ENCODE results near the gene LAMB2.
A peak's percentile ranks its signal among the peaks of the same experiment; 100 is the strongest.

Gene LAMB2

GRCh38 chr3:49120096-49120437, 12.8 kb downstream of the LAMB2 start:
- Mint-ChIP-seq H3K36me3 (ENCODE audit: low read depth) (peaks cover 46% of the 10 kb centered on the region), H3K4me1 (ENCODE audit: low read depth) (peaks cover 29% of the 10 kb centered on the region), H3K27me3 (no peaks in the 10 kb centered on the region), H3K9me3 (no peaks in the 10 kb centered on the region), H3K27ac (peak overlapping the region; percentile 93), H3K4me3 (peak overlapping the region; percentile 87)
- no peak for DNase-seq

DNA sequence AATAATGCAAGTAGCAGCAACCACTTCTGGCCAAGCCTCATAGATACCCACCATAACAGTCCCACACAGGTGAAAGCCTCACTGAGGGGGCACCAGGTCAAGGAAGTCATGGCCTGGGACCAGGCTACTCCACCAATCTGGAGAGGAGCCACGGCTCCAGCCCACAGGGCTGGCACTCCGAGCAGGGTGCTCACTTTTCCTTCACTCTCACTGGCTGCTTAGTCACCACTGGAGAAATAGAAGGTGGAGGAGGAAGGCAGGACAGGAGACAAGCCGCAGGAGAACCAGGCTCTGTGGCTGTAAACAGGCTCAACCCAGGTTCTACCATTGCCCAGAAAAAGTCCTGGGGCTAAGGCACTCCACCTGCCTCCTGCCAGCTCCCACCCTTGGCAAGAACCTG, 13.4 kb downstream of the LAMB2 start:
- H3K4me3 Mint-ChIP-seq, result peak overlapping the region; percentile 87
- H3K4me1 Mint-ChIP-seq (ENCODE audit: low read depth), result peaks cover 29% of the 10 kb centered on the region
- no peak for DNase-seq
- H3K36me3 Mint-ChIP-seq (ENCODE audit: low read depth), result peaks cover 52% of the 10 kb centered on the region
- no peaks in the 10 kb centered on the region for H3K9me3 Mint-ChIP-seq
- H3K27me3 Mint-ChIP-seq, result no peaks in the 10 kb centered on the region
- peak overlapping the region; percentile 93 for H3K27ac Mint-ChIP-seq

DNA sequence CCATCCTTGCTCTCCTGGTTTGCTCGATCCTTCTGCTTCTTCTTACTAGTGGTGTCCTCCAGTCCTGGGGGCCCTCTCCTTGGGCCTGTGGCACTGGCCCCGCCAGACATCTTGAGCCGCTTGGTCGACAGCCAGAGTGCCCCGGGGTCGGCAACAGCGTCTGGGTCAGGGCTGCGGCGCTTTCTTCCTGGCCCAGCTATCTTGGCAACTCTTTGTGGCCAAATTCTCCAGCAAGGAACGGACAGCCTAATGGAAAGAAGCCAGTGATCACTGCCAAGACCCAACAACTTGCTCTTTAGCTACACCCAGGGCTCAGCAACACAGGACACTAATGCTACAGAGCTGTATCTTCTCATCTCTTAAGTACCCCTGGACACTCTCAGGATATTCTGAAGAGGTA, 13.8 kb downstream of the LAMB2 start:
- DNase-seq, result no peak
- Mint-ChIP-seq H3K4me3 (peak overlapping the region; percentile 87), H3K27me3 (no peaks in the 10 kb centered on the region), H3K27ac (peak overlapping the region; percentile 75), H3K9me3 (no peaks in the 10 kb centered on the region), H3K36me3 (ENCODE audit: low read depth) (peaks cover 56% of the 10 kb centered on the region), H3K4me1 (ENCODE audit: low read depth) (peaks cover 29% of the 10 kb centered on the region)

GRCh38 chr3:49112262-49112661, 20.6 kb downstream of the LAMB2 start:
- Mint-ChIP-seq H3K27me3 (no peaks in the 10 kb centered on the region), H3K4me1 (ENCODE audit: low read depth) (peaks cover 1% of the 10 kb centered on the region), H3K4me3 (no peak overlapping the region), H3K27ac (no peak overlapping the region), H3K36me3 (ENCODE audit: low read depth) (peaks cover 86% of the 10 kb centered on the region), H3K9me3 (no peaks in the 10 kb centered on the region)
- DNase-seq, result no peak

GRCh38 chr3:49111347-49111746, 21.5 kb downstream of the LAMB2 start:
- Mint-ChIP-seq H3K9me3 (no peaks in the 10 kb centered on the region), H3K27ac (no peak overlapping the region), H3K4me3 (no peak overlapping the region), H3K27me3 (no peaks in the 10 kb centered on the region), H3K36me3 (ENCODE audit: low read depth) (peaks cover 86% of the 10 kb centered on the region), H3K4me1 (ENCODE audit: low read depth) (peaks cover 1% of the 10 kb centered on the region)
- DNase-seq, result no peak

GRCh38 chr3:49110780-49111179, 22.1 kb downstream of the LAMB2 start:
- peaks cover 80% of the 10 kb centered on the region for H3K36me3 Mint-ChIP-seq (ENCODE audit: low read depth)
- no peak for DNase-seq
- H3K27ac Mint-ChIP-seq, result no peak overlapping the region
- H3K4me3 Mint-ChIP-seq, result no peak overlapping the region
- no peaks in the 10 kb centered on the region for H3K9me3 Mint-ChIP-seq
- H3K27me3 Mint-ChIP-seq, result no peaks in the 10 kb centered on the region
- peaks cover 2% of the 10 kb centered on the region for H3K4me1 Mint-ChIP-seq (ENCODE audit: low read depth)

GRCh38 chr3:49108346-49108745, 24.5 kb downstream of the LAMB2 start:
- no peak overlapping the region for H3K27ac Mint-ChIP-seq
- H3K4me3 Mint-ChIP-seq, result no peak overlapping the region
- DNase-seq, result no peak
- H3K4me1 Mint-ChIP-seq (ENCODE audit: low read depth), result peaks cover 23% of the 10 kb centered on the region
- no peaks in the 10 kb centered on the region for H3K9me3 Mint-ChIP-seq
- no peaks in the 10 kb centered on the region for H3K27me3 Mint-ChIP-seq
- H3K36me3 Mint-ChIP-seq (ENCODE audit: low read depth), result peaks cover 77% of the 10 kb centered on the region

DNA sequence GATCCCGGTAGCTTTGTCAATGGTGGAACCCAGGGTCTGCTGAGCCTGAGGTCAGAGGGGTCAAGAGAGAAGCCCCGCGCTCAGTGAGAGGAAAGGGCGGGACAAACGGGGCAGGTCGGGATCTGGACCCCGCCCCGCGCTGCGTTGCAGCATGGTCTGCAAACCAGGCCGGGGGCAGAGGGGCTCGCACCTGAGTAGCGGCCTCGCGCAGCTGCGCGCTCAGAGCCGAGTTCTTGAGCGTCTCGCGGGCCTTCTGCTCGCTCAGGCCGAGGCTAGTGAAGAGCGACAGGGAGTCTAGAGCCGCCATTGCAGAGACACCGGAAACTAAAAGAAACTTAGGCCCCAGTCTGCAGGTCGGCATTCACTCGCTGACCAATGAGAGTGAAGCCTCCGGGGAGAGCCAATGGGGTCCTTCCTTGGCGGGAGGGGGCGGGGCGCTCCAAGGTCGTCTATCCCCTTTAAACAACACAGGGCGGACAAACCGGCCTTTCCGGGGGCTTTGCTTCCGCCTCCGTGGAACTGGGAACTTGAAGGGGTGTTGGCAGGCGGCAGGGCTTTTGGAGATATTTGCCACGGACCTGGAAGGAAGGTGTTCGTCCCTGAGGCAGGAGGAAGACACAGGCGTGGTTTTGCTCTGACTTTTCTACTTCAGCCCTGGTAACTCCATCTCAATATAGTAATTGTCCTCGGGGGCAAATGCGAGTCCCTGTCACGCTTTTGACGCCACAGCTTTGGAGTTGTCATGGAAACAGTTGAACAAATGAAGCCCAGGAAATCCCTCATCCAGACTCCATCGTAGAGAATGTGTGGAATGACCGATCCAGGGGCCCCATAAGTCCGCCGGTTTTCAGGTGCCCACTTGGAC, 28.2 kb downstream of the LAMB2 start, which contains the start of gene QARS1:
Gene QARS1, minus strand, starts transcription at position 331 of the 865 bp plus-strand sequence. Its CDS starts 24 bp downstream, at position 307.
- Mint-ChIP-seq H3K27me3 (no peaks in the 10 kb centered on the region), H3K27ac (peak within 1 kb of the TSS; percentile 98), H3K4me1 (ENCODE audit: low read depth) (peaks cover 33% of the 10 kb centered on the region), H3K4me3 (peak within 1 kb of the TSS; percentile 99), H3K9me3 (no peaks in the 10 kb centered on the region), H3K36me3 (ENCODE audit: low read depth) (peaks cover 80% of the 10 kb centered on the region)
- peak; percentile 89 for DNase-seq

- H3K4me1 Mint-ChIP-seq (ENCODE audit: low read depth), result peaks cover 33% of the 10 kb centered on the region
- H3K36me3 Mint-ChIP-seq (ENCODE audit: low read depth), result peaks cover 81% of the 10 kb centered on the region
- H3K27me3 Mint-ChIP-seq, result no peaks in the 10 kb centered on the region
- peak overlapping the region; percentile 98 for H3K27ac Mint-ChIP-seq
- H3K4me3 Mint-ChIP-seq, result peak overlapping the region; percentile 99
- no peak for DNase-seq
- no peaks in the 10 kb centered on the region for H3K9me3 Mint-ChIP-seq
Measured at GRCh38 chr3:49104052-49104426, 28.8 kb downstream of the LAMB2 start.

DNA sequence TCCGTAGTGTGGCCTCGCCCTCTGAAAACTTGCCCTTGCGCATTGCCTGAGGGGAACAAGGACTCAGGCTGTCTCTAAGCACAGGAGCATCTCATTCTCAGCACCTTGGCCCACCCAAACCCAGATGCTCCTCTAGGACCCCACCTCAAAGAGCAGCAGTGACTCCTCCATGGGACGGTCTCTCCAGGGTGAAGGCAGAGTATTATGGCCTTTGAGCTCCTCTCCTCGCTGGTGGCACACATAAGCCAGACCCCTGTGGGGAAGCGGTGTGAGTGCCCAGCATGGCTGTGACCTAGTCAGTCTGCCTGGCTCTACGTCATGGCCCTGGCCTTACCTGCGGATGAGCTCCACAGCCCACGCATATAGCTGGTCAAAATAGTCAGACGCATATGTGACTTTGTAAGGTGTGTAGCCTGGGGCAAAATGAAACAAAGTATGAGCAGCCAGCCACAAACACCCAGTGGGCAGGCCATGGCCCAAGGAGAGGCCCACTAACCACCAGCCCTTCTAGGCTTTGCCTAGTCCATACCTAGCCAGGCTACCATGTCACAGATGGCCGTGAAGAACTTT, 32.7 kb downstream of the LAMB2 start:
- Mint-ChIP-seq H3K27me3 (no peaks in the 10 kb centered on the region), H3K4me1 (ENCODE audit: low read depth) (peaks cover 25% of the 10 kb centered on the region), H3K27ac (no peak overlapping the region), H3K4me3 (no peak overlapping the region), H3K9me3 (no peaks in the 10 kb centered on the region), H3K36me3 (ENCODE audit: low read depth) (peaks cover 88% of the 10 kb centered on the region)
- no peak for DNase-seq

DNA sequence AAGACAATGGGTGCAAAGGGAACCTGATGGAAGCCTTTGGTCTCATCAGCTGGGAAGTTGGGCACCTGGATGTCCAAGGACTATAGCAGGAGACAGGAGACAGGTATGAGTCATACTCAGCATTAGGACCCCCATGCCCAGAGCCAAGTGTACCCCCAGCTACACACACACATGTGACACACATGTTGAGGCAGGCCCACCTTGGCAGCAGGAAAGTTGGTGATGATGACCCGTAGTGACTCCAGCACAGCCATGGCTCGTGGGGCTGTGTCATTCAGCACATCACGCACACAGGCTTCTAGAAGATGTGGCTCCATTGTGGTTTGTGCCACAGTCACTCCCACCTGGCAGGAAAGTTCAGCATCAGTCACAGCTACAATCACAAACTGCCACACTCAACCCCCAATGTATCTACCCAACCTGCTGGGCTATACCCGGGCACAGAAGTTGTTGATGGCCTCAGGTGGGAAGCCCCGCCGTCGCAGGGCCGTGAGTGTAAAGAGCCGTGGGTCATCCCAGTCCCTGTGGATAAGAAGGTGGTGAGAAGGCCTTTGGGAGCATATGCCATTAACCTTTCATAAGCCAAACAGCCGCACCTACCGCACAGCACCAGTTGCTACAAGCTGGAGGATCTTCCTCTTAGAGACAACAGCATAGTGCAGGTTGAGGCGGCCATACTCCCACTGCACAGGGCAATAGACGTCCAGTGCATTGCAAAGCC, 33.8 kb downstream of the LAMB2 start:
- H3K9me3 Mint-ChIP-seq, result no peaks in the 10 kb centered on the region
- peaks cover 24% of the 10 kb centered on the region for H3K4me1 Mint-ChIP-seq (ENCODE audit: low read depth)
- no peak for DNase-seq
- H3K4me3 Mint-ChIP-seq, result no peak overlapping the region
- no peaks in the 10 kb centered on the region for H3K27me3 Mint-ChIP-seq
- H3K36me3 Mint-ChIP-seq (ENCODE audit: low read depth), result peaks cover 82% of the 10 kb centered on the region
- H3K27ac Mint-ChIP-seq, result peak overlapping the region; percentile 61

DNA sequence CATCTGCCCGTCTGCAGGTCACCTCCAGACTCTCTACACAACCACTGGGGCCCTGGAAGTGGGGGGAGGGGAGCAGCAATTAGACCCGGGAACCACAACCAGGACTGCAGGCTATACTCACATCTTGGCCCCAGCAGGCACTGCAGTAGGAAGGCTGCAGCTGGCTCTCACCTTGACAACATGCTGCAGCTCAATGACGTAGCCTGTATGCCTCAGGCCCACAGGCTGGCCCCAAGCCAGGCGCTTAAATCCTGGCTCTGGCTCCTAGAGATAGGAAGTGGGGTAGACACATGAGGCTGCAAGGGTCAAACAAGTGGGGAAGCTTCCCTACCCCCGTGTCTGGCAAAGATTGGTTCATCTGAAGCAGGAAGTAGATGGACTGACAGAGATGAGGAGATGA, 34.4 kb downstream of the LAMB2 start:
- no peak overlapping the region for H3K4me3 Mint-ChIP-seq
- no peaks in the 10 kb centered on the region for H3K27me3 Mint-ChIP-seq
- H3K4me1 Mint-ChIP-seq (ENCODE audit: low read depth), result peaks cover 17% of the 10 kb centered on the region
- H3K27ac Mint-ChIP-seq, result peak overlapping the region; percentile 61
- H3K9me3 Mint-ChIP-seq, result no peaks in the 10 kb centered on the region
- peaks cover 79% of the 10 kb centered on the region for H3K36me3 Mint-ChIP-seq (ENCODE audit: low read depth)
- no peak for DNase-seq

GRCh38 chr3:49093853-49094767, 38.7 kb downstream of the LAMB2 start, which contains the start of gene QRICH1:
QRICH1 (minus strand) TSS chr3:49094071; CDS start chr3:49077017, 17,054 bp downstream.
- peaks cover 75% of the 10 kb centered on the region for H3K36me3 Mint-ChIP-seq (ENCODE audit: low read depth)
- peak within 1 kb of the TSS; percentile 98 for H3K27ac Mint-ChIP-seq
- DNase-seq, result peak; percentile 97
- peak within 1 kb of the TSS; percentile 93 for H3K4me3 Mint-ChIP-seq
- no peaks in the 10 kb centered on the region for H3K9me3 Mint-ChIP-seq
- H3K4me1 Mint-ChIP-seq (ENCODE audit: low read depth), result peaks cover 38% of the 10 kb centered on the region
- no peaks in the 10 kb centered on the region for H3K27me3 Mint-ChIP-seq
